Common myeloid progenitor, CD34-positive (primary cell): ENCODE measurements around the gene SCAMP5.

Experiments used
- CTCF ChIA-PET: fragments of 350-600 bp; sonication (Branson Sonifier 250); formaldehyde crosslinking; loops from one replicate; lab custom pipeline; 2021; ENCODE audit warnings: antibody characterized with exemption; lab: Charles Lee
- POLR2A ChIA-PET: fragments of 350-600 bp; sonication (Branson Sonifier 250); formaldehyde crosslinking; loops from one replicate; lab custom pipeline; 2021; ENCODE audit warnings: antibody characterized with exemption; lab: Charles Lee
- DNase-seq, 3 donors: peaks; one replicate each; pipeline versions ENCODE4 v3.0.0 to v3.0.0-alpha.2; 2013
- H3K27ac ChIP-seq, 2 experiments: 1 replicate in 1 of 2; 2 replicates in 1 of 2; pipeline ENCODE4 v1.7.0; 2013; ENCODE audit warnings: inconsistent platforms in 2 of 2, low read length in 2 of 2, mild to moderate bottlenecking in 2 of 2, low read depth in 1 of 2, moderate library complexity in 1 of 2; ENCODE audit not compliant: severe bottlenecking in 2 of 2, insufficient read depth in 1 of 2, poor library complexity in 1 of 2
- H3K27me3 ChIP-seq, 5 experiments: replicated peaks in 2 of 5; 1 replicate in 3 of 5; 2 replicates in 2 of 5; pipeline versions ENCODE4 v1.6.1 to v1.7.0; 2013; ENCODE audit warnings: low read length in 4 of 5, mild to moderate bottlenecking in 2 of 5, moderate library complexity in 2 of 5, inconsistent platforms in 1 of 5; ENCODE audit not compliant: insufficient read depth in 5 of 5, control insufficient read depth in 4 of 5
- H3K36me3 ChIP-seq, 4 experiments: 1 replicate in 2 of 4; 2 replicates in 2 of 4; pipeline versions ENCODE4 v1.6.1 to v1.7.0; 2013; ENCODE audit warnings: low read length in 3 of 4, control low read depth in 1 of 4, mild to moderate bottlenecking in 1 of 4; ENCODE audit not compliant: control insufficient read depth in 4 of 4, insufficient read depth in 4 of 4
- H3K4me1 ChIP-seq, 4 experiments: 1 replicate in 3 of 4; 2 replicates in 1 of 4; pipeline versions ENCODE4 v1.6.1 to v1.7.1; 2013; ENCODE audit warnings: low read length in 3 of 4, mild to moderate bottlenecking in 3 of 4, control low read depth in 1 of 4, inconsistent platforms in 1 of 4, moderate library complexity in 1 of 4; ENCODE audit not compliant: control insufficient read depth in 4 of 4, insufficient read depth in 4 of 4; ENCODE audit errors: control extremely low read depth in 1 of 4
- H3K4me3 ChIP-seq, 7 experiments: 1 replicate in 4 of 7; 2 replicates in 3 of 7; pipeline versions ENCODE4 v1.5.1 to v1.7.0; 2013; ENCODE audit warnings: mild to moderate bottlenecking in 7 of 7, low read length in 6 of 7, moderate library complexity in 6 of 7, inconsistent platforms in 2 of 7, low read depth in 2 of 7, control low read depth in 1 of 7; ENCODE audit not compliant: insufficient read depth in 4 of 7, control insufficient read depth in 1 of 7; ENCODE audit errors: extremely low read depth in 1 of 7
- H3K9me3 ChIP-seq, 5 experiments: 1 replicate in 4 of 5; 2 replicates in 1 of 5; pipeline versions ENCODE4 v1.6.1 to v1.7.1; 2013; ENCODE audit warnings: low read length in 4 of 5, mild to moderate bottlenecking in 2 of 5, inconsistent platforms in 1 of 5, low read depth in 1 of 5, moderate library complexity in 1 of 5; ENCODE audit not compliant: control insufficient read depth in 4 of 5, insufficient read depth in 2 of 5; ENCODE audit errors: control extremely low read depth in 1 of 5
- whole genome bisulfite sequencing: methylation state at CpG from one replicate; pipeline ENCODE4 v1.1.5; 2013; ENCODE audit not compliant: insufficient coverage; 5-methylcytosine and 5-hydroxymethylcytosine counted together

SCAMP5 gene

GRCh38 chr15:74960995-74961588 is 34.3 kb upstream of the SCAMP5 start:
- Histone ChIP-seq H3K27ac (no peak overlapping the region), H3K4me1 (peaks cover 0 to 41% (median 35%) of the 10 kb centered on the region in 4 experiments), H3K27me3 (peaks cover 2 to 38% (median 27%) of the 10 kb centered on the region in 5 experiments), H3K9me3 (no peaks in the 10 kb centered on the region), H3K36me3 (no peaks in the 10 kb centered on the region), H3K4me3 (no peak overlapping the region)
- ChIA-PET CTCF (interaction anchor here (0.7 to 2.5 kb wide), 4 partner anchors 11 to 176 kb away, joined by 3 to 11 read pairs (median 4); no protein-coding TSS in a partner anchor), POLR2A (no interaction called here)
- 57% methylated on average over 2 of the region's 3 CpGs for WGBS
- no peak for DNase-seq

- no peak for DNase-seq
- POLR2A ChIA-PET: no interaction called here
- Histone ChIP-seq H3K4me3 (no peak overlapping the region), H3K27me3 (peaks cover 2 to 38% (median 27%) of the 10 kb centered on the region in 5 experiments), H3K27ac (no peak overlapping the region), H3K4me1 (peaks cover 0 to 36% (median 30%) of the 10 kb centered on the region in 4 experiments), H3K36me3 (no peaks in the 10 kb centered on the region), H3K9me3 (no peaks in the 10 kb centered on the region)
- 77% methylated on average over 5 of the region's 5 CpGs for WGBS
- CTCF ChIA-PET: interaction anchor here (2.5 kb wide), 1 partner anchor 11 kb away, joined by 11 read pairs; no protein-coding TSS in a partner anchor
Measured at GRCh38 chr15:74961616-74962015, 33.7 kb upstream of the SCAMP5 start.

- ChIA-PET CTCF (interaction anchor here (1.0 to 2.5 kb wide), 2 partner anchors 8 to 12 kb away, joined by 3 to 11 read pairs; no protein-coding TSS in a partner anchor), POLR2A (no interaction called here)
- 97% methylated on average over 6 of the region's 8 CpGs for WGBS
- no peaks in the 10 kb centered on the region for H3K9me3 ChIP-seq
- H3K27ac ChIP-seq: no peak overlapping the region
- H3K4me1 ChIP-seq: peaks cover 0 to 30% (median 24%) of the 10 kb centered on the region in 4 experiments
- no peak overlapping the region for H3K4me3 ChIP-seq
- no peaks in the 10 kb centered on the region for H3K36me3 ChIP-seq
- no peak for DNase-seq
- H3K27me3 ChIP-seq: peaks cover 2 to 34% (median 27%) of the 10 kb centered on the region in 5 experiments
Measured at GRCh38 chr15:74962219-74962618, 33.1 kb upstream of the SCAMP5 start.

GRCh38 chr15:74962671-74963070 is 32.7 kb upstream of the SCAMP5 start:
- POLR2A ChIA-PET: no interaction called here
- no peak for DNase-seq
- 83% methylated on average over 2 of the region's 2 CpGs for WGBS
- H3K9me3 ChIP-seq: no peaks in the 10 kb centered on the region
- CTCF ChIA-PET: interaction anchor here (1.0 to 1.1 kb wide), 2 partner anchors 8 to 12 kb away, joined by 3 read pairs; no protein-coding TSS in a partner anchor
- H3K36me3 ChIP-seq: no peaks in the 10 kb centered on the region
- H3K27ac ChIP-seq: no peak overlapping the region
- H3K27me3 ChIP-seq: peaks cover 2 to 30% (median 25%) of the 10 kb centered on the region in 5 experiments
- H3K4me1 ChIP-seq: peaks cover 0 to 26% (median 20%) of the 10 kb centered on the region in 4 experiments
- no peak overlapping the region for H3K4me3 ChIP-seq

DNA sequence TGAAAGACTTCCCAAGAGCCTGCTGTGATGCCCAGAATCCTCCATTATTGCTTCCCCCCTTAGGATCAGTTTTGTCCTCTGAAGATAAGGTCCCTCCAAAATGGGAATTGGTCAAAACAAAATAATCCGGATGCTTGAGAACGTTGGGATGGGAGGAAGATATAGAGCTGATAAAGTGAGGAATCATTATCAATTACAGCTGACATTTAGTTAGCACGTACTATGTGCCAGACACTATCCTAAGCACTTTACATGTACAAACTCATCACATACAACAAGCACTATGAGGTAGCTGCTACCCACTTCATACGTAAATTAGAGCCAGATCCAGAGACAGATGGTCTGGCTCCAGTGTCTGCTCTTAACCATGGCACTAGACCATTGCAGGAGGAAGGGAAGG is 32.1 kb upstream of the SCAMP5 start:
- ChIA-PET POLR2A (interaction anchor here (0.6 kb wide), 1 partner anchor 265 kb away, joined by 3 read pairs; no protein-coding TSS in a partner anchor), CTCF (interaction anchor here (1.0 to 1.5 kb wide), 3 partner anchors 9 to 27 kb away, joined by 3 to 5 read pairs (median 3); no protein-coding TSS in a partner anchor)
- 100% methylated on average over 2 of the region's 4 CpGs for WGBS
- Histone ChIP-seq H3K4me3 (no peak overlapping the region), H3K27ac (no peak overlapping the region), H3K4me1 (peaks cover 0 to 21% (median 16%) of the 10 kb centered on the region in 4 experiments), H3K36me3 (no peaks in the 10 kb centered on the region), H3K27me3 (peaks cover 2 to 25% (median 23%) of the 10 kb centered on the region in 5 experiments), H3K9me3 (no peaks in the 10 kb centered on the region)
- DNase-seq: no peak

DNA sequence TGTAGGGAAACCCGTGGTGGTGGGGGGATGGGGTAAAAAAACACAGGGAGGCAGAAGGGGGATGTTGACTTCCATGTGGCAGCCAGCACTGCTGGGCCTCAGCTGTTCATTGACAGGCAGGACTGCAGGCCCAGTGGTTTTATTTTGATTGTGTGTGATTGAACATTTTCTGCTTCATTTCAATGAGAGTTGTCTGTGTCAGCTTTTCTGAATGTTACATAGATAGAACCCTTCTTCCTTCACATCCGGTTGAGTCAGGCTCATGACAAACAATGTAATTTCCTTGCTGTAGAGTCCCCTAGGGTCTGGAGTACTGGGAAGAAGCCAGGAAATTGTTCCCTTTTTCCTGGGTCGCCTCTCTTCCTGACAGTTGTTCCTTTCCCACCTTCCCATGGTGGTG is 30.6 kb upstream of the SCAMP5 start:
- peaks cover 0 to 5% (median 1%) of the 10 kb centered on the region in 4 experiments for H3K4me1 ChIP-seq
- ChIA-PET POLR2A (no interaction called here), CTCF (interaction anchor here (1.2 kb wide), 3 partner anchors 11 to 247 kb away, joined by 3 to 6 read pairs (median 3); no protein-coding TSS in a partner anchor)
- 34% methylated on average over 2 of the region's 3 CpGs for WGBS
- no peak overlapping the region for H3K4me3 ChIP-seq
- no peaks in the 10 kb centered on the region for H3K9me3 ChIP-seq
- peaks cover 2 to 17% (median 7%) of the 10 kb centered on the region in 5 experiments for H3K27me3 ChIP-seq
- DNase-seq: no peak
- no peaks in the 10 kb centered on the region for H3K36me3 ChIP-seq
- H3K27ac ChIP-seq: no peak overlapping the region

DNA sequence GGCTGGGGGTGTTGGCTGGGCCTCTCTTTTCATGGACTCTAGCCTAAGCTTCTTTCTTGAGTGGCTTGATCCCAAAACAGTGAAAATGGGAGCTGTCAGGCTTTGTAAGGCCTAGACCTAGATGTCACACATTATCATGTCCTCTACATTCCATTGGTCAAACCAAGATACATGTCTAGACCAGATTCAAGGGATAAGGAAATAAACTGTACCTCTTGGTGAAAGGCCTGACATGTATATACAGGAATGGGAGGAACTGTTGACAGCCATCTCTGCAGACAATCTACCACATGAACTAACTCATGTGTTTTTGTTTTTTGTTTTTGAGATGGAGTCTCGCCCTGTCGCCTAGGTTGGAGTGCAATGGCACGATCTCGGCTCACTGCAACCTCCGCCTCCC is 27.7 kb upstream of the SCAMP5 start:
- peaks cover 0 to 2% (median 0%) of the 10 kb centered on the region in 5 experiments for H3K27me3 ChIP-seq
- DNase-seq: no peak
- no CpG with 5 or more reads among the region's 5 CpGs for WGBS
- H3K36me3 ChIP-seq: no peaks in the 10 kb centered on the region
- no peaks in the 10 kb centered on the region for H3K9me3 ChIP-seq
- CTCF ChIA-PET: interaction anchor here (1.1 to 1.5 kb wide), 2 partner anchors 11 to 43 kb away, joined by 3 to 4 read pairs; no protein-coding TSS in a partner anchor
- H3K4me1 ChIP-seq: no peaks in the 10 kb centered on the region
- POLR2A ChIA-PET: interaction anchor here (0.6 kb wide), 2 partner anchors 177 to 274 kb away, joined by 3 read pairs; no protein-coding TSS in a partner anchor
- no peak overlapping the region for H3K27ac ChIP-seq
- H3K4me3 ChIP-seq: no peak overlapping the region
